Neural cell (in vitro differentiated cells): Measurements from ENCODE around the gene GNA12. TPM values are rescaled to one million over a fixed set of nuclear protein-coding genes. Genes with fewer than 3 reads are reported as not detected.

Source experiments
- H2AFZ ChIP-seq: fragments of 200-600, 300-800 bp; sonication (generic), shearing (Covaris generic); 2 replicates; pipeline ENCODE4 v1.6.0; 2014; ENCODE audit warnings: low read depth, mild to moderate bottlenecking, antibody characterized with exemption, low read length, moderate library complexity
- H3F3A ChIP-seq: fragments of 200-600 bp; shearing (Covaris generic); 2 replicates; pipeline ENCODE4 v1.6.1; 2016; ENCODE audit warnings: mild to moderate bottlenecking, moderate library complexity, mixed read lengths, antibody characterized with exemption, low read length; ENCODE audit not compliant: insufficient read depth, poor library complexity, severe bottlenecking
- H3K27ac ChIP-seq: fragments of 200-600, 300-800 bp; sonication (generic), shearing (Covaris generic); 2 replicates; pipeline ENCODE4 v1.5.1; 2014; ENCODE audit warnings: mild to moderate bottlenecking, low read length, moderate library complexity
- H3K27me3 ChIP-seq: fragments of 300-800, 200-600 bp; sonication (generic), shearing (Covaris generic); 2 replicates; pipeline ENCODE4 v1.6.0; 2014; ENCODE audit warnings: mild to moderate bottlenecking, low read depth, low read length, moderate library complexity; ENCODE audit not compliant: insufficient read depth
- H3K36me3 ChIP-seq: fragments of 300-800, 200-600 bp; sonication (generic), shearing (Covaris generic); 2 replicates; pipeline ENCODE4 v1.5.1; 2014; ENCODE audit warnings: mild to moderate bottlenecking, antibody characterized with exemption, low read length, moderate library complexity; ENCODE audit not compliant: insufficient read depth
- H3K4me2 ChIP-seq: fragments of 300-800, 200-600 bp; sonication (generic), shearing (Covaris generic); 2 replicates; pipeline ENCODE4 v1.6.0; 2014; ENCODE audit warnings: mild to moderate bottlenecking, low read length
- H3K4me3 ChIP-seq: fragments of 300-800, 200-600 bp; sonication (generic), shearing (Covaris generic); 2 replicates; pipeline ENCODE4 v1.5.1; 2014; ENCODE audit warnings: mild to moderate bottlenecking, low read length, moderate library complexity
- H3K79me2 ChIP-seq: fragments of 200-600 bp; shearing (Covaris generic); replicated peaks from 2 replicates; pipeline ENCODE4 v1.6.0; 2014; ENCODE audit warnings: mild to moderate bottlenecking, low read length, moderate library complexity; ENCODE audit not compliant: insufficient read depth
- H3K9ac ChIP-seq: fragments of 300-800, 200-600 bp; sonication (generic), shearing (Covaris generic); 2 replicates; pipeline ENCODE4 v1.6.1; 2016; ENCODE audit warnings: mild to moderate bottlenecking, low read length, mixed read lengths
- H3K9me2 ChIP-seq: fragments of 200-600 bp; shearing (Covaris generic); 2 replicates; pipeline ENCODE4 v1.6.1; 2016; ENCODE audit warnings: mild to moderate bottlenecking, low read length, mixed read lengths; ENCODE audit not compliant: insufficient read depth
- H3K9me3 ChIP-seq: fragments of 200-600, 300-800 bp; sonication (generic), shearing (Covaris generic); 2 replicates; pipeline ENCODE4 v1.6.1; 2016; ENCODE audit warnings: mild to moderate bottlenecking, mixed run types, low read length, moderate library complexity, mixed read lengths
- H4K20me1 ChIP-seq: fragments of 200-600 bp; shearing (Covaris generic); 2 replicates; pipeline ENCODE4 v1.6.1; 2016; ENCODE audit warnings: mild to moderate bottlenecking, mixed run types; ENCODE audit not compliant: insufficient read depth
- CTCF ChIP-seq: fragments of 450-650 bp; IDR thresholded peaks from 2 replicates; pipeline ENCODE4 v1.5.1; 2014; ENCODE audit warnings: antibody characterized with exemption, mild to moderate bottlenecking, moderate library complexity; ENCODE audit not compliant: poor library complexity, severe bottlenecking
- EP300 ChIP-seq: fragments of 450-650 bp; conservative IDR thresholded peaks from 2 replicates; pipeline ENCODE4 v1.6.1; 2014; ENCODE audit warnings: antibody characterized with exemption, mild to moderate bottlenecking, moderate library complexity; ENCODE audit not compliant: poor library complexity, severe bottlenecking
- EZH2 ChIP-seq: fragments of 200-600, 300-800 bp; shearing (Covaris generic), sonication (generic); IDR thresholded peaks from 2 replicates; pipeline ENCODE4 v1.6.1; 2014; ENCODE audit warnings: antibody characterized with exemption, low read length, borderline replicate concordance, mild to moderate bottlenecking; ENCODE audit not compliant: insufficient read depth, poor library complexity, severe bottlenecking
- MXI1 ChIP-seq: fragments of 450-650 bp; conservative IDR thresholded peaks from 2 replicates; pipeline ENCODE4 v1.6.1; 2014; ENCODE audit warnings: antibody characterized with exemption, mild to moderate bottlenecking; ENCODE audit not compliant: poor library complexity, severe bottlenecking
- POLR2AphosphoS5 ChIP-seq: IDR thresholded peaks from 2 replicates; pipeline ENCODE4 v1.6.1; 2012
- RAD21 ChIP-seq: fragments of 450-650 bp; conservative IDR thresholded peaks from 2 replicates; pipeline ENCODE4 v1.6.1; 2014; ENCODE audit warnings: antibody characterized with exemption, mild to moderate bottlenecking, moderate library complexity
- REST ChIP-seq: IDR thresholded peaks from 2 replicates; pipeline ENCODE4 v1.6.1; 2012; ENCODE audit warnings: borderline replicate concordance
- SMC3 ChIP-seq: fragments of 450-650 bp; conservative IDR thresholded peaks from 2 replicates; pipeline ENCODE4 v1.6.1; 2014; ENCODE audit warnings: antibody characterized with exemption, mild to moderate bottlenecking, moderate library complexity; ENCODE audit not compliant: poor library complexity
- TAF1 ChIP-seq: IDR thresholded peaks from 2 replicates; pipeline ENCODE4 v1.6.1; 2012; ENCODE audit warnings: low read depth
- polyA plus RNA-seq: library from polyadenylated mRNA; depleted of rRNA; stranded (reverse); fragments of >200 nt; gene quantifications from 2 replicates; pipeline ENCODE4 v1.2.3, GENCODE V29; 2014

Gene GNA12
- polyA plus RNA-seq, 1 donor from 2014 or later = 15.5 TPM

- Histone ChIP-seq H3K9me3 (peaks cover 7% of the 10 kb centered on the region), H3K36me3 (peaks cover 7% of the 10 kb centered on the region), H3K9me2 (no peaks in the 10 kb centered on the region), H3F3A (no peaks in the 10 kb centered on the region), H3K27me3 (no peaks in the 10 kb centered on the region), H3K79me2 (peaks cover 26% of the 10 kb centered on the region), H2AFZ (no peak overlapping the region), H4K20me1 (no peaks in the 10 kb centered on the region), H3K27ac (no peak overlapping the region), H3K4me2 (no peak overlapping the region), H3K9ac (no peak overlapping the region), H3K4me3 (no peak overlapping the region)
- TF ChIP-seq MXI1 (no peak), EZH2 (no peak)
Observed at GRCh38 chr7:2808891-2809665, 35.0 kb downstream of the GNA12 start.

GRCh38 chr7:2807845-2808772, 36.0 kb downstream of the GNA12 start:
- no peak for TF ChIP-seq SMC3
- no peak for TF ChIP-seq TAF1
- TF ChIP-seq EZH2 = no peak
- TF ChIP-seq REST = no peak
- H2AFZ ChIP-seq = no peak overlapping the region
- no peaks in the 10 kb centered on the region for H3K27me3 ChIP-seq
- H3K9me3 ChIP-seq = peaks cover 7% of the 10 kb centered on the region
- no peak overlapping the region for H3K4me3 ChIP-seq
- H3K9ac ChIP-seq = no peak overlapping the region
- H3K9me2 ChIP-seq = no peaks in the 10 kb centered on the region
- no peaks in the 10 kb centered on the region for H4K20me1 ChIP-seq
- no peak overlapping the region for H3K4me2 ChIP-seq
- H3F3A ChIP-seq = no peaks in the 10 kb centered on the region
- no peak overlapping the region for H3K27ac ChIP-seq
- H3K79me2 ChIP-seq = peaks cover 25% of the 10 kb centered on the region
- peaks cover 7% of the 10 kb centered on the region for H3K36me3 ChIP-seq

GRCh38 chr7:2807460-2807844, 36.7 kb downstream of the GNA12 start:
- no peak overlapping the region for H3K27ac ChIP-seq
- TF ChIP-seq MXI1 (no peak), POLR2AphosphoS5 (no peak), EZH2 (no peak), RAD21 (no peak), TAF1 (no peak), SMC3 (no peak), REST (no peak), EP300 (no peak), CTCF (no peak)
- no peaks in the 10 kb centered on the region for H3K27me3 ChIP-seq
- no peak overlapping the region for H3K9ac ChIP-seq
- H3K79me2 ChIP-seq = peaks cover 25% of the 10 kb centered on the region
- H4K20me1 ChIP-seq = no peaks in the 10 kb centered on the region
- H2AFZ ChIP-seq = no peak overlapping the region
- H3K9me3 ChIP-seq = peaks cover 7% of the 10 kb centered on the region
- no peak overlapping the region for H3K4me3 ChIP-seq
- no peaks in the 10 kb centered on the region for H3F3A ChIP-seq
- H3K36me3 ChIP-seq = peaks cover 7% of the 10 kb centered on the region
- no peak overlapping the region for H3K4me2 ChIP-seq
- no peaks in the 10 kb centered on the region for H3K9me2 ChIP-seq
